Measurements from ENCODE around the gene CFAP161. TPM values are rescaled to one million over a fixed set of nuclear protein-coding genes. Genes with fewer than 3 reads are reported as not detected.
A peak's percentile ranks its signal among the peaks of the same experiment; 100 is the strongest.

Gene CFAP161
- total and polyA plus RNA-seq, 12 donors, result 0.10 to 0.50 (median 0.37) TPM; not detected in 8

GRCh38 chr15:81161851-81162250, 27.8 kb downstream of the CFAP161 start:
- Histone ChIP-seq H3K4me1 (replicated peaks in 1 of 2) (peaks cover 0 to 9% of the 10 kb centered on the region in 2 donors), H3K4me3 (no peak overlapping the region), H3K27ac (no peak overlapping the region), H3K36me3 (replicated peaks in 1 of 2) (no peaks in the 10 kb centered on the region), H3K9me3 (replicated peaks in 1 of 3) (no peaks in the 10 kb centered on the region), H3K27me3 (peaks cover 12% of the 10 kb centered on the region)
- peak in 1 of 7 donors; percentile 9 for DNase-seq
- TF ChIP-seq CTCF (IDR thresholded peaks at IDR 0.05), result no peak
- no peak for TF ChIP-seq POLR2A (IDR thresholded peaks at IDR 0.05)
- 40 to 60% (median 53%) methylated on average over 7 of the region's 7 CpGs for WGBS, 4 donors
- intact Hi-C loops (cut with DNase I), result no loop called here

GRCh38 chr15:81163961-81164800, 30.1 kb downstream of the CFAP161 start:
- 74 to 91% (median 80%) methylated on average over 3 of the region's 3 CpGs for whole genome bisulfite sequencing, 4 donors
- H3K27ac ChIP-seq, result no peak overlapping the region
- no peaks in the 10 kb centered on the region for H3K9me3 ChIP-seq (replicated peaks in 1 of 3)
- H3K4me3 ChIP-seq, result no peak overlapping the region
- peaks cover 12% of the 10 kb centered on the region for H3K27me3 ChIP-seq
- TF ChIP-seq POLR2A (IDR thresholded peaks at IDR 0.05) (no peak), CTCF (IDR thresholded peaks at IDR 0.05) (no peak)
- peaks cover 0 to 9% of the 10 kb centered on the region in 2 donors for H3K4me1 ChIP-seq (replicated peaks in 1 of 2)
- intact Hi-C loops (cut with DNase I), result no loop called here
- no peak for DNase-seq
- H3K36me3 ChIP-seq (replicated peaks in 1 of 2), result no peaks in the 10 kb centered on the region

- intact Hi-C loops (cut with DNase I), result no loop called here
- TF ChIP-seq CTCF (IDR thresholded peaks at IDR 0.05), result no peak
- TF ChIP-seq POLR2A (IDR thresholded peaks at IDR 0.05), result no peak
- Histone ChIP-seq H3K27ac (no peak overlapping the region), H3K4me1 (replicated peaks in 1 of 2) (peaks cover 0 to 5% of the 10 kb centered on the region in 2 donors), H3K27me3 (peaks cover 11% of the 10 kb centered on the region), H3K36me3 (replicated peaks in 1 of 2) (no peaks in the 10 kb centered on the region), H3K9me3 (replicated peaks in 1 of 3) (no peaks in the 10 kb centered on the region), H3K4me3 (no peak overlapping the region)
- no peak for DNase-seq
- WGBS, 4 donors, result 66 to 89% (median 82%) methylated on average over 3 of the region's 3 CpGs
Observed at GRCh38 chr15:81165535-81165934, 31.5 kb downstream of the CFAP161 start.

- intact Hi-C loops (cut with DNase I), result no loop called here
- peaks cover 3% of the 10 kb centered on the region for H3K27me3 ChIP-seq
- H3K27ac ChIP-seq, result no peak overlapping the region
- no peak overlapping the region for H3K4me3 ChIP-seq
- 58 to 77% (median 61%) methylated on average over 3 of the region's 3 CpGs for WGBS, 4 donors
- H3K9me3 ChIP-seq (replicated peaks in 1 of 3), result no peaks in the 10 kb centered on the region
- no peaks in the 10 kb centered on the region for H3K4me1 ChIP-seq (replicated peaks in 1 of 2)
- H3K36me3 ChIP-seq (replicated peaks in 1 of 2), result no peaks in the 10 kb centered on the region
- TF ChIP-seq CTCF (IDR thresholded peaks at IDR 0.05), result no peak
- no peak for TF ChIP-seq POLR2A (IDR thresholded peaks at IDR 0.05)
- DNase-seq, result no peak
Observed at GRCh38 chr15:81166636-81167305, 32.7 kb downstream of the CFAP161 start.
